Thymus (tissue), 11 donors: Measurements from ENCODE around the gene FOXJ3. TPM values are rescaled to one million over a fixed set of nuclear protein-coding genes. Genes with fewer than 3 reads are reported as not detected.

Experiments
- DNase-seq, 9 donors: peaks; one replicate each; pipeline ENCODE4 v3.0.0-alpha.2; 2013; ENCODE audit warnings: low spot score in 9 of 9, low read depth in 6 of 9, missing footprints in 1 of 9
- H3K27ac ChIP-seq, 2 donors: one replicate each; pipeline ENCODE4 v1.5.1; 2013; ENCODE audit warnings: control low read depth in 1 of 2, low read depth in 1 of 2, low read length in 1 of 2, mild to moderate bottlenecking in 1 of 2, moderate library complexity in 1 of 2
- H3K27me3 ChIP-seq, 2 donors: one replicate each; pipeline ENCODE4 v1.5.1; 2013; ENCODE audit warnings: low read length in 1 of 2; ENCODE audit not compliant: control insufficient read depth in 2 of 2, insufficient read depth in 1 of 2
- H3K36me3 ChIP-seq, 2 donors: one replicate each; pipeline ENCODE4 v1.5.1; 2013; ENCODE audit warnings: low read length in 1 of 2, mild to moderate bottlenecking in 1 of 2, moderate library complexity in 1 of 2; ENCODE audit not compliant: control insufficient read depth in 2 of 2, insufficient read depth in 2 of 2
- H3K4me1 ChIP-seq, 2 donors: one replicate each; pipeline ENCODE4 v1.5.1; 2013; ENCODE audit warnings: low read length in 2 of 2; ENCODE audit not compliant: control insufficient read depth in 2 of 2, insufficient read depth in 2 of 2
- H3K4me3 ChIP-seq, 2 donors: one replicate each; pipeline ENCODE4 v1.5.1; 2013; ENCODE audit warnings: low read length in 2 of 2, control low read depth in 1 of 2, mild to moderate bottlenecking in 1 of 2
- H3K9me3 ChIP-seq, 2 donors: one replicate each; pipeline ENCODE4 v1.5.1; 2013; ENCODE audit warnings: low read length in 1 of 2, mild to moderate bottlenecking in 1 of 2; ENCODE audit not compliant: control insufficient read depth in 2 of 2, insufficient read depth in 1 of 2
- WGBS: extraction: QIAGEN DNeasy Blood & Tissue Kit; methylation state at CpG from one replicate; pipeline ENCODE4 v1.1.7; 2013; 5-methylcytosine and 5-hydroxymethylcytosine counted together
- polyA plus RNA-seq: library from polyadenylated mRNA; stranded (reverse); fragments of 200-250 nt; gene quantifications from one replicate; pipeline ENCODE4 v1.2.3, GENCODE V29; 2013
- total RNA-seq: library from RNA; stranded (reverse); fragments of 120-200 nt; gene quantifications from one replicate; pipeline ENCODE4 v1.2.4, GENCODE V29; 2013
- donor health status: healthy.

Gene FOXJ3
- total and polyA plus RNA-seq, 2 donors: 19.7 to 20.8 TPM

- H3K36me3 ChIP-seq: peaks cover 0 to 21% of the 10 kb centered on the region in 2 donors
- no peak for DNase-seq
- no peak overlapping the region for H3K27ac ChIP-seq
- no peaks in the 10 kb centered on the region for H3K9me3 ChIP-seq
- H3K4me3 ChIP-seq: no peak overlapping the region
- no peaks in the 10 kb centered on the region for H3K27me3 ChIP-seq
- 96% methylated on average over 3 of the region's 3 CpGs for WGBS
- H3K4me1 ChIP-seq: peaks cover 0 to 3% of the 10 kb centered on the region in 2 donors
These were observed 128.9 kb downstream of the FOXJ3 start for GRCh38 chr1:42206164-42206563.

GRCh38 chr1:42201986-42202385, 133.0 kb downstream of the FOXJ3 start:
- no peaks in the 10 kb centered on the region for H3K9me3 ChIP-seq
- no peaks in the 10 kb centered on the region for H3K4me1 ChIP-seq
- no peak overlapping the region for H3K4me3 ChIP-seq
- peaks cover 0 to 33% of the 10 kb centered on the region in 2 donors for H3K36me3 ChIP-seq
- no peak for DNase-seq
- H3K27me3 ChIP-seq: no peaks in the 10 kb centered on the region
- no peak overlapping the region for H3K27ac ChIP-seq

GRCh38 chr1:42198251-42198650, 136.8 kb downstream of the FOXJ3 start:
- no peaks in the 10 kb centered on the region for H3K4me1 ChIP-seq
- no peaks in the 10 kb centered on the region for H3K27me3 ChIP-seq
- no peaks in the 10 kb centered on the region for H3K9me3 ChIP-seq
- H3K27ac ChIP-seq: no peak overlapping the region
- WGBS: 97% methylated on average over 5 of the region's 5 CpGs
- no peak overlapping the region for H3K4me3 ChIP-seq
- peaks cover 6 to 48% of the 10 kb centered on the region in 2 donors for H3K36me3 ChIP-seq
- DNase-seq: no peak

- Histone ChIP-seq H3K4me1 (no peaks in the 10 kb centered on the region), H3K27me3 (no peaks in the 10 kb centered on the region), H3K36me3 (peaks cover 12 to 51% of the 10 kb centered on the region in 2 donors), H3K4me3 (no peak overlapping the region), H3K27ac (no peak overlapping the region), H3K9me3 (no peaks in the 10 kb centered on the region)
- WGBS: 98% methylated on average over 3 of the region's 3 CpGs
- no peak for DNase-seq
These were observed 139.2 kb downstream of the FOXJ3 start for GRCh38 chr1:42195841-42196240.

- Histone ChIP-seq H3K27me3 (no peaks in the 10 kb centered on the region), H3K4me1 (no peaks in the 10 kb centered on the region), H3K27ac (no peak overlapping the region), H3K4me3 (no peak overlapping the region), H3K36me3 (peaks cover 15 to 43% of the 10 kb centered on the region in 2 donors), H3K9me3 (no peaks in the 10 kb centered on the region)
- no peak for DNase-seq
- WGBS: 97% methylated on average over 4 of the region's 4 CpGs
These were observed 142.9 kb downstream of the FOXJ3 start for GRCh38 chr1:42192106-42192505.

GRCh38 chr1:42191319-42191718, 143.7 kb downstream of the FOXJ3 start:
- 98% methylated on average over 8 of the region's 8 CpGs for WGBS
- Histone ChIP-seq H3K4me1 (no peaks in the 10 kb centered on the region), H3K9me3 (no peaks in the 10 kb centered on the region), H3K27ac (no peak overlapping the region), H3K27me3 (no peaks in the 10 kb centered on the region), H3K36me3 (peaks cover 15 to 42% of the 10 kb centered on the region in 2 donors), H3K4me3 (no peak overlapping the region)
- no peak for DNase-seq

GRCh38 chr1:42189931-42190853, 144.8 kb downstream of the FOXJ3 start:
- WGBS: 98% methylated on average over 6 of the region's 6 CpGs
- Histone ChIP-seq H3K4me1 (no peaks in the 10 kb centered on the region), H3K36me3 (peaks cover 9 to 41% of the 10 kb centered on the region in 2 donors), H3K4me3 (no peak overlapping the region), H3K27me3 (no peaks in the 10 kb centered on the region), H3K27ac (no peak overlapping the region), H3K9me3 (no peaks in the 10 kb centered on the region)
- no peak for DNase-seq

- 95% methylated on average over 3 of the region's 3 CpGs for WGBS
- Histone ChIP-seq H3K4me3 (no peak overlapping the region), H3K27me3 (no peaks in the 10 kb centered on the region), H3K27ac (no peak overlapping the region), H3K4me1 (no peaks in the 10 kb centered on the region), H3K36me3 (peaks cover 22 to 33% of the 10 kb centered on the region in 2 donors), H3K9me3 (no peaks in the 10 kb centered on the region)
- DNase-seq: no peak
These were observed 148.9 kb downstream of the FOXJ3 start for GRCh38 chr1:42186152-42186551.

GRCh38 chr1:42184616-42185015, 150.4 kb downstream of the FOXJ3 start:
- H3K4me1 ChIP-seq: peaks cover 0 to 7% of the 10 kb centered on the region in 2 donors
- no peak overlapping the region for H3K27ac ChIP-seq
- H3K27me3 ChIP-seq: no peaks in the 10 kb centered on the region
- no peak for DNase-seq
- H3K36me3 ChIP-seq: peaks cover 27% of the 10 kb centered on the region in 2 donors
- H3K9me3 ChIP-seq: no peaks in the 10 kb centered on the region
- H3K4me3 ChIP-seq: no peak overlapping the region
- 95% methylated on average over 3 of the region's 3 CpGs for WGBS
